ENCODE measurements around the gene MRPL55. TPM values are rescaled to one million over a fixed set of nuclear protein-coding genes. Genes with fewer than 3 reads are reported as not detected.

The MRPL55 gene
- total RNA-seq, 4 donors from 2014 or later, result 64.7 to 123 (median 74.2) TPM

DNA sequence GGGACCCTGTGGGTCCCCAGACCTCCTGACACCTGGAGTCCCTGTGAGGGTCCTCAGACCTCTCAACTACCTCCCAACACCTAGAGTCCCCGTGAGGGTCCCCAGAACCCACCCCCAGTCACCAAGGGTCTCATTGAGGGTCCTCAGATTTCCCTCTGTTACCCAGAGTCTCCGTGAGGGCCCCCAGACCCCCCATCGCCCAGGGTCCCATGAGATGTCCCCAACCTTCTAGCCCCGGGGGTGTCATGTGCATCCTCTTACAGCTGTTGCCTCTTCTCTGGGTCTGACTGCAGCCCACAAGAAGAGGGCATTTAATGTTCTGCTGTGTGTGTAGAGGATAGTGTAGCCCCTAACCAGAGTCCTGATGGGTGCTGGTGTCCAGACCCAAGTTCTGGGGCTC, 38.7 kb upstream of the MRPL55 start:
- peak overlapping the region in 1 of 4 donors; percentile 66 for H3K27ac ChIP-seq

DNA sequence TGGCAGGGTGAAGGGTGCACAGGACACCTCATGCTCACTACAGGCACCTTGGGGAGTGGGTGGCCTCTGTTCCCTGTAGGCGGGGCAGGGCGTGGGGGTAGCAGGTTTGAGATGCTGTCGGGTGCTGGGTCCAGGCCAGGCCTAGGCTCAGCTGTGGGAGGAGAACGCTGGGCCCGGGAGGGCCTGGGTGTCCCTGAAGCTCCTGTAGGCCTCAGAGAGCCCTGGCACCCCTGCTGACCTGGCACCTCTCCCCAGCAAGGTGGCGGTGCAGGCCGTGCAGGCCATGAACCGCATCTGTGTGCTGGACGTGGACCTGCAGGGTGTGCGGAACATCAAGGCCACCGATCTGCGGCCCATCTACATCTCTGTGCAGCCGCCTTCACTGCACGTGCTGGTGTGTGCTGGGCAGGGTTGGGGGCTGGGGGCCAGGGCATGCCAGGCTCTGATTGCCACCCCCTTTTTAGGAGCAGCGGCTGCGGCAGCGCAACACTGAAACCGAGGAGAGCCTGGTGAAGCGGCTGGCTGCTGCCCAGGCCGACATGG, 38.1 kb upstream of the MRPL55 start:
- Histone ChIP-seq H3K27me3 (no peaks in the 10 kb centered on the region), H3K4me3 (no peak overlapping the region), H3K4me1 (peaks cover 17 to 24% of the 10 kb centered on the region in 2 donors), H3K9me3 (no peaks in the 10 kb centered on the region), H3K27ac (no peak overlapping the region), H3K36me3 (peaks cover 0 to 30% of the 10 kb centered on the region in 2 donors)
- ATAC-seq (no peak), DNase-seq (no peak)
- intact Hi-C loops (cut with DNase I; ENCODE audit: low total_unique reads) (no loop called here), in situ Hi-C loops (cut with MboI; ENCODE audit: low sequenced_read_pairs in 4 of 4) (no loop called here)
- TF ChIP-seq, protein P1, sequence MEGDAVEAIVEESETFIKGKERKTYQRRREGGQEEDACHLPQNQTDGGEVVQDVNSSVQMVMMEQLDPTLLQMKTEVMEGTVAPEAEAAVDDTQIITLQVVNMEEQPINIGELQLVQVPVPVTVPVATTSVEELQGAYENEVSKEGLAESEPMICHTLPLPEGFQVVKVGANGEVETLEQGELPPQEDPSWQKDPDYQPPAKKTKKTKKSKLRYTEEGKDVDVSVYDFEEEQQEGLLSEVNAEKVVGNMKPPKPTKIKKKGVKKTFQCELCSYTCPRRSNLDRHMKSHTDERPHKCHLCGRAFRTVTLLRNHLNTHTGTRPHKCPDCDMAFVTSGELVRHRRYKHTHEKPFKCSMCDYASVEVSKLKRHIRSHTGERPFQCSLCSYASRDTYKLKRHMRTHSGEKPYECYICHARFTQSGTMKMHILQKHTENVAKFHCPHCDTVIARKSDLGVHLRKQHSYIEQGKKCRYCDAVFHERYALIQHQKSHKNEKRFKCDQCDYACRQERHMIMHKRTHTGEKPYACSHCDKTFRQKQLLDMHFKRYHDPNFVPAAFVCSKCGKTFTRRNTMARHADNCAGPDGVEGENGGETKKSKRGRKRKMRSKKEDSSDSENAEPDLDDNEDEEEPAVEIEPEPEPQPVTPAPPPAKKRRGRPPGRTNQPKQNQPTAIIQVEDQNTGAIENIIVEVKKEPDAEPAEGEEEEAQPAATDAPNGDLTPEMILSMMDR (IDR thresholded peaks at IDR 0.05 in 4 of 5, conservative IDR thresholded peaks at IDR 0.05 in 1 of 5), result no peak
- no peak for TF ChIP-seq POLR2A (IDR thresholded peaks at IDR 0.05)

More for the DNA sequence above, 38.7 kb upstream of the MRPL55 start:
- H3K4me3 ChIP-seq, result no peak overlapping the region
- TF ChIP-seq, protein P1 (IDR thresholded peaks at IDR 0.05 in 4 of 5, conservative IDR thresholded peaks at IDR 0.05 in 1 of 5), result no peak
- no peaks in the 10 kb centered on the region for H3K9me3 ChIP-seq
- ATAC-seq (no peak), DNase-seq (peak in 1 of 2 donors; percentile 7)
- in situ Hi-C loops (cut with MboI; ENCODE audit: low sequenced_read_pairs in 4 of 4) (no loop called here), intact Hi-C loops (cut with DNase I; ENCODE audit: low total_unique reads) (no loop called here)
- H3K27me3 ChIP-seq, result no peaks in the 10 kb centered on the region
- peaks cover 11 to 18% of the 10 kb centered on the region in 2 donors for H3K4me1 ChIP-seq
- H3K36me3 ChIP-seq, result peaks cover 0 to 30% of the 10 kb centered on the region in 2 donors

DNA sequence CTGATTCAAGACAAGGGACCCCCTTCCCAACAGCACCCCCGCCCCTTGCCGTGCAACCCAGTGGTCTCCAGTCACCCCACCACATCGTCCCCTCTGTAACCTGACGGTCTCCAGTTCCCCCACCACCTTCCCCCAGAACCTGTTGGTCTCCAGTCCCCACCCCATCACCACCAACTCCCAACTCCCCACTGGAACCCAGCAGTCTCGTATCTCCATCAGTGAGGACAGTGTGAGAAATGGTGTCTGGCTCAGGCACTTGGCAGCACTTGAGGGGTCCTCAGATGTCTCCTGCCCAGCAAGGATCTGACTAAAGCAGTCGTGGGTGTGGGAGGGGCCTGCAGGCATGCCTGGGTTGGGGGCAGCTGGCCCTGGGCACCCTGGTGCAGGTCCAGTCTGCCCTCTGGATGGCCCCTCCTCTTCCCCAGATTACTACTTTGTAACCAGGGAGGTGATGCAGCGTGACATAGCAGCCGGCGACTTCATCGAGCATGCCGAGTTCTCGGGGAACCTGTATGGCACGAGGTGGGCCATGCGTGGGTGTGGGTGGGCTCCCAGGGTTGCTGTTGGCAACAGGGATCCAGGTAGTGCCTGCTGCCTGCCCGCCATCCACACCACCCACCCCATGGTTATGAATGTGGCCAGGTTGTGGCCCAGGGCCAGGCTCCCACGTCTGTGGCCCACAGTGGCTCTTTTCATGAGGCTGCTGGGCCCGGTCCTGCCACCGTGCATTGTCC, 37.5 kb upstream of the MRPL55 start:
- Histone ChIP-seq H3K9me3 (no peaks in the 10 kb centered on the region), H3K36me3 (peaks cover 0 to 30% of the 10 kb centered on the region in 2 donors), H3K4me3 (no peak overlapping the region), H3K27ac (no peak overlapping the region), H3K4me1 (peaks cover 23 to 30% of the 10 kb centered on the region in 2 donors), H3K27me3 (no peaks in the 10 kb centered on the region)
- in situ Hi-C loops (cut with MboI; ENCODE audit: low sequenced_read_pairs in 4 of 4) (no loop called here), intact Hi-C loops (cut with DNase I; ENCODE audit: low total_unique reads) (no loop called here)
- no peak for DNase-seq
- ATAC-seq, result no peak
- no peak for TF ChIP-seq POLR2A (IDR thresholded peaks at IDR 0.05)
- TF ChIP-seq, protein P1 (IDR thresholded peaks at IDR 0.05 in 4 of 5, conservative IDR thresholded peaks at IDR 0.05 in 1 of 5), result no peak

DNA sequence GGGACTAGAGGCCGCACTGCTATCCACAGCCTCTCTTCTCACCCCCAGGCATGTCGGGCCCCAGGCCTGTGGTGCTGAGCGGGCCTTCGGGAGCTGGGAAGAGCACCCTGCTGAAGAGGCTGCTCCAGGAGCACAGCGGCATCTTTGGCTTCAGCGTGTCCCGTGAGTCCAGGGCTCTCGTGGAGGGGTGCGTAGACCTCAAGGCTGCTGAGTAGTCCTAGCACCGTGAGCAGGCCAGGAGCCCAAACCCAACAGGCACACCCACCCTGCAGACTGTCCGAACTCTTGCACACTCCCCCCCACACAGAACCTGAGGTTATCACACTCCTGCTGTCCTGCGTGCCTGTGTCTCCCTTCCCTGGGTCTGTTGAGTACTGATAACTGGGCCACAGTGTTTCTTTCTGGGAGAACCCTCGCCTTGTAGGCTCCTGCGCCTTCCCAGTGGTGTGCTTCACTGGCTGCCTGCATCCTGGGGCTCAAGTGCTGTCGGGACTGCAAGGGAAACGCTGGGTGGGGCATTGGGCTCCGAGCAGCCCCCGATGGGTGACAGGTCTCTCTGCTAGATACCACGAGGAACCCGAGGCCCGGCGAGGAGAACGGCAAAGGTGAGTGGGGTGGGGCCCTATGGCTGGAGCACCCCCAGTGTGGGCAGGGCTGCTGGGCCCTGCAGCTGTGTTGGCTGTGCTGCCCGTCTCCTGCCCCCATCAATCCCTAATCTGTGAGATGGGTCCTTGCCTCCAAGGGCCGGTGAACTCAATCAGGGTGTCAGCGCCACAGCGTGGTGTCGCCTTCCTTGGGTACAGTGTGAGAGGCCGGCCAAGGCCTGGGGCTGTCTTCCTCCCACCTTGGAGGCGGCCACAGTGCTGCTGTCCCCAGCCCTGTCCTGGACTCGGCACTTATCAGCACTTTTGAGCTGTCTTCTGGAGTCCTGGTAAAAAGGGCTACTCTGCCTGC, 36.6 kb upstream of the MRPL55 start:
- DNase-seq (no peak), ATAC-seq (no peak)
- Histone ChIP-seq H3K9me3 (no peaks in the 10 kb centered on the region), H3K4me3 (no peak overlapping the region), H3K36me3 (peaks cover 0 to 30% of the 10 kb centered on the region in 2 donors), H3K27ac (no peak overlapping the region), H3K27me3 (no peaks in the 10 kb centered on the region), H3K4me1 (peaks cover 32 to 38% of the 10 kb centered on the region in 2 donors)
- in situ Hi-C loops (cut with MboI; ENCODE audit: low sequenced_read_pairs in 4 of 4) (no loop called here), intact Hi-C loops (cut with DNase I; ENCODE audit: low total_unique reads) (no loop called here)
- TF ChIP-seq POLR2A (IDR thresholded peaks at IDR 0.05), result no peak
- TF ChIP-seq, protein P1 (IDR thresholded peaks at IDR 0.05 in 4 of 5, conservative IDR thresholded peaks at IDR 0.05 in 1 of 5), result no peak
